SU-DHL-6 (cell line): ENCODE data around the gene UQCRHL.

ENCODE experiments used
- H2AFZ ChIP-seq: fragments of 200-600 bp; sonication (generic); 2 replicates; pipeline ENCODE4 v1.6.1; 2014; ENCODE audit warnings: low read depth, mild to moderate bottlenecking, moderate library complexity, mixed read lengths, antibody characterized with exemption, low read length; ENCODE audit not compliant: severe bottlenecking
- H3F3A ChIP-seq: fragments of 200-600 bp; shearing (Covaris generic); 2 replicates; pipeline ENCODE4 v1.6.0; 2016; ENCODE audit warnings: antibody characterized with exemption, mild to moderate bottlenecking; ENCODE audit not compliant: insufficient read depth
- H3K27ac ChIP-seq: fragments of 200-600 bp; sonication (generic); 2 replicates; pipeline ENCODE4 v1.5.1; 2016; ENCODE audit warnings: low read depth, mild to moderate bottlenecking, low read length, moderate library complexity, mixed read lengths
- H3K27me3 ChIP-seq: fragments of 200-600 bp; sonication (generic), shearing (Covaris generic); 2 replicates; pipeline ENCODE4 v1.6.0; 2014; ENCODE audit warnings: mild to moderate bottlenecking, low read length
- H3K36me3 ChIP-seq: fragments of 200-600 bp; sonication (generic); 2 replicates; pipeline ENCODE4 v1.6.1; 2014; ENCODE audit warnings: mild to moderate bottlenecking, low read length, mixed read lengths
- H3K4me2 ChIP-seq: fragments of 300-600, 200-600 bp; shearing (Covaris generic), sonication (generic); 2 replicates; pipeline ENCODE4 v1.6.0; 2014; ENCODE audit warnings: low read length, low read depth, mild to moderate bottlenecking; ENCODE audit not compliant: poor library complexity, severe bottlenecking
- H3K4me3 ChIP-seq: fragments of 200-600 bp; sonication (generic); 2 replicates; pipeline ENCODE4 v1.5.1; 2014; ENCODE audit warnings: antibody characterized with exemption, low read length, mild to moderate bottlenecking, mixed read lengths; ENCODE audit not compliant: insufficient read depth, poor library complexity, severe bottlenecking
- H3K79me2 ChIP-seq: fragments of 200-600 bp; sonication (generic); 2 replicates; pipeline ENCODE4 v1.6.1; 2014; ENCODE audit warnings: mild to moderate bottlenecking, low read length, moderate library complexity; ENCODE audit not compliant: insufficient read depth
- H3K9ac ChIP-seq: fragments of 200-600 bp; sonication (generic); 2 replicates; pipeline ENCODE4 v1.7.0; 2014; ENCODE audit warnings: mild to moderate bottlenecking, low read length
- H3K9me2 ChIP-seq: fragments of 200-600 bp; sonication (generic); replicated peaks from 2 replicates; pipeline ENCODE4 v1.6.1; 2014; ENCODE audit warnings: low read length; ENCODE audit not compliant: insufficient read depth
- H3K9me3 ChIP-seq: fragments of 200-600 bp; sonication (generic); 2 replicates; pipeline ENCODE4 v1.6.1; 2014; ENCODE audit warnings: low read length, mixed read lengths; ENCODE audit not compliant: insufficient read depth
- H4K20me1 ChIP-seq: fragments of 200-600 bp; sonication (generic); 2 replicates; pipeline ENCODE4 v1.6.1; 2014; ENCODE audit warnings: low read depth, mild to moderate bottlenecking, antibody characterized with exemption, low read length, moderate library complexity, mixed read lengths
- EZH2phosphoT487 ChIP-seq: fragments of 200-600 bp; sonication (generic), shearing (Covaris generic); conservative IDR thresholded peaks from 2 replicates; pipeline ENCODE4 v1.6.1; 2018; ENCODE audit warnings: mild to moderate bottlenecking, antibody characterized with exemption, low read length, moderate library complexity, mixed read lengths
- TF ChIP-seq, protein P1 (sequence below): fragments of 200-600 bp; sonication (generic); IDR thresholded peaks from one replicate; pipeline ENCODE4 v1.5.1; 2017; ENCODE audit warnings: antibody characterized with exemption, mild to moderate bottlenecking, low read length, moderate library complexity; ENCODE audit not compliant: insufficient read depth, poor library complexity, severe bottlenecking

UQCRHL gene

GRCh38 chr1:15785683-15786082 lies 21.8 kb downstream of the UQCRHL start:
- Histone ChIP-seq H3F3A (no peaks in the 10 kb centered on the region), H3K4me3 (no peak overlapping the region), H3K9me2 (no peaks in the 10 kb centered on the region), H2AFZ (no peak overlapping the region), H3K9me3 (no peaks in the 10 kb centered on the region), H3K4me2 (no peak overlapping the region), H3K27me3 (no peaks in the 10 kb centered on the region), H3K27ac (no peak overlapping the region), H3K36me3 (no peaks in the 10 kb centered on the region), H3K9ac (no peak overlapping the region), H3K79me2 (no peaks in the 10 kb centered on the region), H4K20me1 (no peaks in the 10 kb centered on the region)
- TF ChIP-seq, protein P1, sequence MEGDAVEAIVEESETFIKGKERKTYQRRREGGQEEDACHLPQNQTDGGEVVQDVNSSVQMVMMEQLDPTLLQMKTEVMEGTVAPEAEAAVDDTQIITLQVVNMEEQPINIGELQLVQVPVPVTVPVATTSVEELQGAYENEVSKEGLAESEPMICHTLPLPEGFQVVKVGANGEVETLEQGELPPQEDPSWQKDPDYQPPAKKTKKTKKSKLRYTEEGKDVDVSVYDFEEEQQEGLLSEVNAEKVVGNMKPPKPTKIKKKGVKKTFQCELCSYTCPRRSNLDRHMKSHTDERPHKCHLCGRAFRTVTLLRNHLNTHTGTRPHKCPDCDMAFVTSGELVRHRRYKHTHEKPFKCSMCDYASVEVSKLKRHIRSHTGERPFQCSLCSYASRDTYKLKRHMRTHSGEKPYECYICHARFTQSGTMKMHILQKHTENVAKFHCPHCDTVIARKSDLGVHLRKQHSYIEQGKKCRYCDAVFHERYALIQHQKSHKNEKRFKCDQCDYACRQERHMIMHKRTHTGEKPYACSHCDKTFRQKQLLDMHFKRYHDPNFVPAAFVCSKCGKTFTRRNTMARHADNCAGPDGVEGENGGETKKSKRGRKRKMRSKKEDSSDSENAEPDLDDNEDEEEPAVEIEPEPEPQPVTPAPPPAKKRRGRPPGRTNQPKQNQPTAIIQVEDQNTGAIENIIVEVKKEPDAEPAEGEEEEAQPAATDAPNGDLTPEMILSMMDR: no peak
- TF ChIP-seq EZH2phosphoT487: no peak

DNA sequence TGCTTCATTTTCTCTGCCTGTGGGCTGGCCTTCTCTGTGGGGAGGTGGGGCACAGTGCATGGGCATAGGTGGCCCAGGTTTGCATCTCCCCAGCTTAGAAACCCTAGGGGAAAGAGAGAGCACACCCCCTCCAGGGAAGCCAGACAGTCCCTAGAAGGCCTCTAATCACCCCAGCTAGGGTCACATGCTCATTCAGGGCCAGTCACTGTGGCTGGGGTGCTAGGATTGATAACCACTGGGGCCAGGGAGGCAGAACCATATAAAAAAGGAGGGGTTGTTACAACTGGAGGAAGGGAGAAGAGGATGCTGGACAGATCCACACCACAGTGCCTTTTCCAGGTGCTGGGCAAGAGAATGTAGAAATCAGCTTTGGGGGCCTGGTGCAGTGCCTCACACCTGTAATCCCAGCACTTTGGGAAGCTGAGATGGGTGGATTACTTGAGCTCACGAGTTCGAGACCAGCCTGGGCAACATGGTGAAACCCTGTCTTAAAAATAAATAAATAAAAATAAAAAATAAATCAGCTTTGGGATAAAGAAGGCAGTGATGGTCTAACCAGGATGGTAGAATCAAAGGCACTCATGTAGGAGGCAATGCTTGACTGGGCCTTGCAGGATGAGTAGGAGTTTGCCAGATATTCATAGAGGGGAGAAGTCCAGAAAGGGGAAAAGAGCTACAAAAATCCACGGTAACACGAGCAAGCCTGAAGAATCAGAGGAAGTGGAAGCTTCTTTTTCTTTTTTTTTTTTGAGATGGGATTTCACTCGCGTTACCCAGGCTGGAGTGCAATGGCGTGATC lies 29.3 kb downstream of the UQCRHL start:
- Histone ChIP-seq H3K36me3 (no peaks in the 10 kb centered on the region), H3K9me3 (no peaks in the 10 kb centered on the region), H3K4me3 (no peak overlapping the region), H3K79me2 (no peaks in the 10 kb centered on the region), H3K9ac (no peak overlapping the region), H3K27ac (no peak overlapping the region), H3K4me2 (no peak overlapping the region), H3F3A (no peaks in the 10 kb centered on the region), H4K20me1 (no peaks in the 10 kb centered on the region), H2AFZ (no peak overlapping the region), H3K27me3 (no peaks in the 10 kb centered on the region), H3K9me2 (no peaks in the 10 kb centered on the region)
- TF ChIP-seq, protein P1: no peak
- no peak for TF ChIP-seq EZH2phosphoT487

DNA sequence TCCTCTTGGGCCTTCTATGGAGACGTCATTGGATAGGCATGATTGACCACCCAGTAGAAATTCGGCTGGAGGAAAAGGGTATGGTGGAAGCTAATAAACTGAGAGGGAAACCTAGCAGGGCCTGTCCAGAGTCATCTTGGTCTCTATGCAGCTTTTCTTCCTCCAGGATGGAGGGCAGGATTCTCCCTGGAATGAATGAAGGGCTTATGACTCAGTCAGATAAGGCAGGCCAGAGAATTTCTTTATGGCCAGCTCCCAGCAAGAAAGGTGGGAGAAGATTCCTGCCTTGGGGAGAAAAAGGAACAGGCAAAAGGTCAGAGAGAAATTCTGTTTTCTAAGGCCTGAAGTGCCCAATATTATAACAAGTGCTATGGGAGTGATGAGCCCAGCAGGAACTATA lies 31.7 kb downstream of the UQCRHL start:
- Histone ChIP-seq H2AFZ (no peak overlapping the region), H3K4me2 (no peak overlapping the region), H3K9me3 (no peaks in the 10 kb centered on the region), H3K27ac (no peak overlapping the region), H3K79me2 (no peaks in the 10 kb centered on the region), H3K36me3 (no peaks in the 10 kb centered on the region), H3F3A (no peaks in the 10 kb centered on the region), H3K27me3 (no peaks in the 10 kb centered on the region), H3K9me2 (no peaks in the 10 kb centered on the region), H3K9ac (no peak overlapping the region), H3K4me3 (no peak overlapping the region), H4K20me1 (no peaks in the 10 kb centered on the region)
- TF ChIP-seq EZH2phosphoT487: no peak
- TF ChIP-seq, protein P1: no peak
